ENCODE results near the gene CRABP1.

The CRABP1 gene

DNA sequence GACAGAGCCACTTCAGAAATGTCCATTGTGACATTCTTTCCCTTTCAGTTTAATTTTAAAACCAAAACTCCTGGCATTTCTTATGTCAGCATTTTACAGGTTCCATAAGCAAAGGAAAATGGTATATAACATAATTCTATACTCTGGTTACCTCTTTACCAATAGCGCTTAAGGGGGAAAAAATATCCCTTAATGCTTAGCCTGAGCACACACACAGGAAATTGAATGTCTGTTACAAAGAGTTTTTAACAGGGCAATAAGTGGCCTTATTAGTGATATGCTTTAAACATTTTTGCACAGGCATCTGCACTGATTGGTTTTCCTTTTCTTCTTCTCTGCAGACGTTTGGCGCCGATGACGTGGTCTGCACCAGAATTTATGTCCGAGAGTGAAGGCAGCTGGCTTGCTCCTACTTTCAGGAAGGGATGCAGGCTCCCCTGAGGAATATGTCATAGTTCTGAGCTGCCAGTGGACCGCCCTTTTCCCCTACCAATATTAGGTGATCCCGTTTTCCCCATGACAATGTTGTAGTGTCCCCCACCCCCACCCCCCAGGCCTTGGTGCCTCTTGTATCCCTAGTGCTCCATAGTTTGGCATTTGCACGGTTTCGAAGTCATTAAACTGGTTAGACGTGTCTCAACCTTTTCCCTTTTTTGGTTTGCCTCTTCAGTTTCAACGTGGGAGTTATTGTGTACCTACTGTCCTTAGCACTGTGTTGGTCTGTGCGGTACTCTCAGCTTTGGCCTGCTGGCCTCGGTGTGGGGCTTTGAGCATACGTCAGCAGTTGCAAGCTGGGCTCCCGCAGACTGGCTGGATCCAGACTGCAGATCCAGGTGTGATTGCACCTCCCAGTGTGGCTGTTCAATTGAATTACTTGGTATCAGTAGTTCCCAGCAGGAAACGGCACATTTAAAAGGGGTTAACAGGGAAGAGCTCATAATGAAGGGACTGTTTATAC lies 7.7 kb downstream of the CRABP1 start:
- DNase-seq: peak; percentile 83

DNA sequence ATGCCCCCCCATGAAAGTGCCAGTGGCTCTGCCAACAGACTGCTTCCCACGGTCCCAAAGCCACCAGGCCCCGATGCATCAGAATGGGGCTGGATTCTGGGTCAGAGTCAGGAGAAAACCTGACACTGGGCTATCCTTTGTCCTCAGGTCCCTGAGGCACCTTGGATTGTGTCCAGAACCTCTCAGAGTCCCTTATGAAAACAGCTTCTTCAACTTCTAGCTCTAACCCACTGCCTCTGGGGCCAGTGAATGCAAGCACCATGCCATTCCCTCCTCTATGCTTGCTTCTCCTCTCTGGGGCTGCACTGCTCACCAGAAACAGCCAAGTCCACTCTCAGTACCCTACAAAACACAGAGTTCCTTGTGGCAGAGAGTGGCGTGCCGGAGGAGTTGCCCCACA lies 9.9 kb downstream of the CRABP1 start:
- no peak for DNase-seq

DNA sequence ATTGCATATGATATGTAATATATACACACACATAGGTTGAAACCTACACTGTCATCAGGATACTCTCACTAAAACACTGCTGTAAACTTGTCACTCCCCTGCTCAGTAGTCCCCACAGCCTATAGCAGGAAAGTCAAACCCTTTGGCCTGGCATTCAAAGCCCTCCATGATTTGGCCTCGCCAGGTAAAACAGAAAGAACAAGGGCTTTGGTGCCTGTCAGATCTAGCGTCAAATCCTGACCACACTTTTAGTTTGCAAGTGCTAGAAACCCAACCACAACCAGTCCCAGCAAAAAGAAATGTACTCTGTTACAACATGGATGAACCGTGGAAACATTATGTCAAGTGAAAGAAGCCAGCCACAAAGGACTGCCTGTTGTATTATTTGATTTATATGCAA lies 11.4 kb downstream of the CRABP1 start:
- DNase-seq: no peak

DNA sequence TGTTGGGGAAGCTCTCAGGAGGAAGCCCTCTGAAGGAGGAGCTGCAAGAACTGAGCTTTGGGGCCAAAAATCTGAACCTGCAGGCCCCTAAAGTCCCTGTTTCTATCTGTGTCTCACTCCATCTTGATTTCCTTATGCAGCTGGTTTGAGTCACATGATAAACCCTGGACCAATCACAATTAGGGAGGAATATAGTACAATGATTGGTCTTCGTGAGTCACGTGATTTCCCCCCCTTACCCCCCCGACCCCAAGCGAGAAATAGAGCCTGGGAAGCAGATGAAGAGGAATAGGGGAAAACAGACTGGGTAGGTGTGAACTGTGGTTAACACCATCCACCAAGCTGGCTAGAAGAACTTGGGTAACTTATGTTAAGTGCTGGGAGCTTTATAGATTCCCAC lies 12.9 kb downstream of the CRABP1 start:
- no peak for DNase-seq

DNA sequence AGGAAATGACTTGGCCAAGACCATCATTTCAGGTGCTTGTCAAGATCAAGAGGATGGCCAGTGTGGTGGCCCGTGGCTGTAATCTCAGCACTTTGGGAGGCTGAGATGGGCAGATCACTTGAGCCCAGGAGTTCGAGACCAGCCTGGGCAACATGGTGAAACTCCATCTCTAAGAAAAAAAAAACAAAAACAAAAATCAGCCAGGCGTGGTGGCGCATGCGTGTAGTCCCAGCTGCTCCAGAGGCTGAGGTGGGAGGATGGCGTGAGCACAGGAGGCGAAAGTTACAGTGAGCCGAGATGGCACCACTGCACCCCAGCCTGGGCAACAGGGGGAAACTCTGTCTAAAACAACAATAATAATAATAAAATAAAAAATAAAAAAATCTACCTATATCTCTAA lies 15.0 kb downstream of the CRABP1 start:
- DNase-seq: no peak

DNA sequence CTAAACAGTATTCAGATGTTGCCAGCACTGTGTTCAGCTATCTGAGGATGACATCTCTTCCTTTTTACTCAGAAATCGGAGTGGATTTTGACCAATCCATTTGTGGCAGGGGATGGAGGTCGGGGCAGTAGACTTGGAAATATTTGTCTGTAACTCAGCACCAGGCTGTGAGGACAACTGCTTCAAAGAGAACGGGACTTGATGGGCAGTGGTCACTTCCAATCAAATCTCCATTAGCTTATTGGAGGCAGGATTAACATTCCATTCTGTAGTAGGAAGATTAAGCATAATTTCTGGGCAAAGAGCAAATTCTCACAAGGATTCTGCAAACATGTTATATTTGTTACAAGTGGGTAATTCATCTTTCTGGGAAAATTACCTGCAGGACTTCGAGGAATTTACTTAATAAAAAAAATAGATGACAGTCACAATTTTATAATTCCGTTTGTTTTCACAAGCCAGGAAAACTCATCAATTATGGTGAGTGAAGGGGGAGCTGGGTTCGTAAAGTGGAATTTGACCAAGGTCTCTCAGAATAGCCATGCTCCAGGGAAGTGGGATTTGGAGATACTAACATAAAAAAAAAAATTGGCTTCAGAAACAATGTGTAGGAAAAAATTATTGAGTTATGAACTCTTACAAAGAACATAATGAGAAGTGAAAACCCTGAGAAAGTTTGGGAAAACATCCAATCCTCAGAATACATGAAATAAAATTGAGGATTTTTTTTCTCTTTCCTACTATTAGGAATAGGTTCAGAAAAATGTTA lies 18.1 kb downstream of the CRABP1 start:
- no peak for DNase-seq

DNA sequence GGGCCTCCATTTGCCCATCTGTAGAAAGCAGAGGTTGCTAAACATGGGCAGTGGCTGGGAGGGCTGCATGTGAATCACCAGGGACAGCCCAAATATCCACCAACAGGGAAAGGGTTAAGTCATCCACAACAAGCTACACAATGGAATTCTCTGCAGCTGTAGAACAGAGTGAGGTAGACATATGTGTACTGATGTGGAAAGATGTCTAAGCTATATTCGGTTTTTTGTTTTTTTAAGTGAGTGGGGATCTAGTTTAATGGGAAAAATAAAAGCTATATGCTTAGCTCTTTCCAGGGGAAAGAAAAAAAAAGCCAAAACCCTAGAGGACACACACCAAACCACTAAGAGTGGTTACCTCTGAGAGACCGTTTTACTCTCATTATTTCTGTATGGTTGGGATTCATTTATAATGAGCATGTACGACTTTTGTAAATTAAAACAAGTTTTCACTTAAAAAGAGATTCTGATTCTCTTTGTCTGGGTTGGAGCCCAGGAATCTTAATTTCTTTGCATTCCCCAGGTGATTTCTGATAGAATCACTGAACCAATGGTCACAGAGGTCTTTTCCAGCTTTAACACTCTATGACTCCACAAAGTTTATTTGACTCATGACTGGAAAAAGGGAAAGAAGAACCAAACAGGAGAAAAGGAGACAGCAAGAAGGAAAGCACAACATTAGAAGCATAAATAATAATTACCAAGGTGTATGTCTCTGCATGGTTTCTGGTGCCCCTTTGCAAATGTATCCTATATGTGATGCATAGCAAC lies 19.1 kb downstream of the CRABP1 start:
- no peak for DNase-seq

DNA sequence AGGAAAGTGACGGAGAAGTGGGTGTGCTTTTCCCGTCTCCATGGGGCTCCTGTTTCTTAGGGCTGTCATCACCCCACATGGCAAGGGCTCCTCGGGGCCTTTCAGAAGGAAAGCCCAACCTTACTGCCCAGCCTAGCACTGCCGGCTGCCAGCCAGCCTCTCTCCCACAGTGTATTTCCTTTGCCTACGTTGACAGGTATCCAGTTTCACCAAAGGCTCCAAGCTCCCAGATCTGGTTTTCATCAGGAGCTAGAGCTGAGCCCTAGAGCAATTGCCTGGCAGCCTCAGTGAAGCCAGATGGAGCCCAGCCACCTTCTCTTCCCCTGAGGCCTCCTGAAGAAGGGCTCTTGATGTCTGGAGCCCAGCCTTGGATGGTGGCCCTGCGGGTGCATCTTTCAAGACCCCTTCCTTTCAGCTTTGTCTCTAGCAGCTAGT lies 20.2 kb downstream of the CRABP1 start:
- no peak for DNase-seq

DNA sequence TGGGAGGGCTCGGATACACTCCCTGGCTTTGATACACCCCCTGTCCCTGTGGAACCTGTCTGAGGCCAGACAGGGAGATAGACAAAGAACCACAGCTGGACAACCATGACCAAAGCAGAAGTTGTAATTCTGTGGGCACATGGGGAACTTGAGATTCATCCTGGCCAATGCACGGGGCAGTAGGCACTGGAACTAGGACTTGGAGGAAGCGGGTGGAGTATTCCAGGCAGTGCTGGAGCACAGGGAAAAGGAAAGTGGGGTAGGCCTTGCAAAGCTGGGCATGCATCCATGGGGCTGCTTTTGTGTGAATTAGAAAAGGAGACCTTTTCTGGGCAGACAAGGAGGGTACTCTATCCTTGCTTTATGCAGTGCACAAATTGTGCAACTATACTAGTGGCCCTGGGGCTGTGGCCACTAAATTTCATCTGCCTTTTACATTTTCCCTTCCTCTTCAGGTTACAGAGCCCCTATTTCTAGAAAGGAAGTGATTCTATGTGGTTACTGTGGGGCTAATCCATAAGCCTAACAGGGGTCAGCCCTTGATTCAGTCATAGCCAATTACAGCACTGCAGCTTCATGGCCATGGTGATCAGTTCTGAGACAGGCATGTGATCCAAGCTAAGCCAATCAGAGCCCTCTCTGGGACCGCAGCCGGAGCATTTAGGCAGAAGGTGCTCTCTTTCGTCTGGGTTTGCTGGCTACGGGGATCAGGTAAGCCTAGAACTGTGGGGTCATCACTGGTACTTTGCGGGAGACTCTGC lies 21.0 kb downstream of the CRABP1 start:
- no peak for DNase-seq

DNA sequence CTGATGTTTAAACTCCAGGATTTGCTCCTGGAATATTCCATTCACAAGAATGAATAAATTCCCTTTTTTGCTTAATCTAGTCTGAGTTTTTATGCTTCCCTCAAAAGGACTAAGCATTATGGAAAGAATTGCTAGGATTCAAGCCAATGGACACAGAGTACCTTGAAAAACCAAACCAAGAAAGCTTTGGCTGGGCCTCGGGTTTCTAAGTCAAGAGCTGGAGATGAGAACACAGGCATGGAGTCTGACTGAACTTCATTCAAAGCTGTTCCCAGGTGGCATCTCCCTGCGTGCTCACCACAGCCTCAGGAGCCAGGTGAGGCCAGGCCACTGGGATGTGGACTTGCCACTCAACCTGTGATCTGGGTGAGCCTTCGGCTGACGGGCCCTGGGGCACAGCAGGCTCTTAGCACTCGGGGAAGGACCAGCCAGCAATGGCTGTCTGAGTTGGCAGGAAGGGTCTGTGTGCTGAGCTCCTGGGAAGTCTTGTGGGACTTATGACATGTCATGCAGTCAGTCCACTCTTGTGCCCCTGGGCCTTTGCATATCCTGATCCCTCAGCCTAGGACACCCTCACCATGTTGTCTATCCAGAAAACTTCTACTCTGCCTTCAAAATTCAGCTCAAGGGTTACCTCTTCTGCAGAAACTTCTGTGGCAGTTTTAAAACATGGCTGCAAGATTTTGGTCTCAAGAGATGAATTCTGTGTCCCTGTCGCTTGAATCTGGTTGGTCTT lies 21.8 kb downstream of the CRABP1 start:
- DNase-seq: no peak

DNA sequence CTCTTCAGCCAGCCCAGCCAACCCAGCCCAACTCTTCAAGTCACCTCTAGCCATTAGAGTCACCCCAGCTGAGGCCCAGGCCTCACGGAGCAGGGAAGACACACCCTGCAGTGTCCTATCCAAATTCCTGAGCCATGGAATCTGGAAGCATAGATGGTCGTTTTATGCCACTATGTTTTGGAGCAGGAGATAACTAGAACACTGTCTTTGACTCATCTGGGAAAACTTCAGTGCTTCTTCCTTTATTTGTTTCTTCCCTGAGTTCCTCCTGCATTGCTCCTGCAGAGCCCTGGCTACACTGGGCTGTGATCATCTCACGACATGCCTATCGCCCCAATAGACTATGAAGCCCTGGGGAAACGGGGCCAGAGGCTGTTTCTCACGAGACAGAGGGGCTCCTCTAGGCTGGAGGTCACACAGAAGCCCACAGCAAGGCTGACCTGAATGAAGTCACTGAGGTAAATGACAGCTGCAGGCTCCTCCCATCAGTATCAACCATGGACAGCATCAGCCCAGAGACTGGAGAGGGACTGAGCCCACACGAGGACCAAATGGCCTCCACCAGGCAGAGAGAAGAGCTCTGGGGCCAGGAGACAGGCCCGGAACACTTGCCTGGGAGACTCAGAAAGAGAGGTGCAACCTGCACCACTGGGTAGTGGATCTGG lies 22.7 kb downstream of the CRABP1 start:
- DNase-seq: no peak

DNA sequence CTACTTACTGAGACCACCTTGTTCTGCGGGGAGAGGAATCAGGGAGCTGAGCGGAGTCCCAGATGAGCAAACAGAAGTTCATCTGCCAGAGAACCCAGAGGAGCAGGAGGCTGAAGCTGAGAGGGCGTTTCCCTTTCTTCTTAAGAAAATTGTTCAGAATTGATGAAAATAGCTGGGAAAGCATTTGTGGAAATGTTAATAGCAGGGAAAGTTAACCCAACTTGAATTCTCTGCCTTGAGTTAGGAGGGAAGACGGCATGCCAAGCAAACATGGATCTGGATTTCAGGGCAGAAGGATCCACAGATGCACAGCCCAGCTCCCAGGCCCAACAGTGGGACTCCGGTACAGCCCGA lies 23.2 kb downstream of the CRABP1 start:
- no peak for DNase-seq

DNA sequence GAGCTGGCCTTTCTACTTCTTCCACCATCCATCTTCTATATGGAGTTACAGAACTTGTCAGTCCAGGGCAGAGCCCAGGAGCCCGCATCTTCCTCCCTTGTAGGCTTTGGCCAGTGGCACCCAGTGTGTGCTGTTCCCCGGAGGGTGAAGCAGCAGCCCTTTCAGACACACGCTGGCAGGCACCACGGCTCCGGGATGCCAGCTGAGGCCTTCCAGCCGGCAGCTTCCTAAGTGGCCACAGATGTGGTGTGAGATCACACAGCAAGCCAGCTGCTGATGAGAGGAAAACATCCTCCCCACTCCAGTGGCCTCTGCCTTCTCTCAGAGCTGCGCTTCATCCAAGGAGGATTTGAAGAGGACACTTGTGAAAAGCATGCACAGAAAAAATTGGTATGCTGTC lies 24.1 kb downstream of the CRABP1 start:
- no peak for DNase-seq

DNA sequence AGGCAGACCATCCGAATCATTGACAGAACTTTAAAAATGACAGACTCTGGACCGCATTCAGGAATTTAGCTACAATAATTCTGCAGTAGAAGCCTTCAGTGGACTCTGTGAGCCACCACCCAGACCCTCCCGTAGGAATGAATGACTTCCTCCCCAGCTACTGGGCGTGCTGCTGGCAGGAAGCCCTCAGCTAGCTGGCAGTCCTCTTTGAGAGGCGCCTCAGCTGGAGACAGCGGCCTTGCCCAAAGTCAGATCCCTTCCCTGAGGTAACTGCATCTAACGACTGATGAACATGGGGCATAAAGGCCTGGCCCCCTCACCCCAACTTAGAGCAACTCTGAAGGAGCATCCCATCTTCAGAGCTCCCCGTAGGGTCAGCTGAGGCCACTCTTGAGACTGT lies 25.8 kb downstream of the CRABP1 start:
- DNase-seq: no peak

DNA sequence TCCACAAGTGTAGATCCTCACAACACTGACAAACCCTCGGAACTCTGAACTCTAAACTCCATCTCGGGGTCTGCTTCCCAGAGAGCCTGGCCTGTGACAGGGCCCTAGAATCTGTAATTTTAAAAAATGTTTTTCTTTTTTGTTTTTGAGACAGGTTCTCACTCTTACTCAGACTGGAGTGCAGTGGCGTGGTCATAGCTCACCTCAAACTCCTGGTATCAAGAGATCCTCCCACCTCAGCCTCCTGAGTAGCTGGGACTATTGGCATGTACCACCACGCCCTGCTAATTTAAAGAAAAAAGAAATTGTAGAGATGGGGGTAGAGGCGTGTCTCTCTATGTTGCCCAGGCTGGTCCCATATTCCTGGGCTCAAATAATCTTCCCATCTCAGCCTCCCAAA lies 26.2 kb downstream of the CRABP1 start:
- DNase-seq: no peak

DNA sequence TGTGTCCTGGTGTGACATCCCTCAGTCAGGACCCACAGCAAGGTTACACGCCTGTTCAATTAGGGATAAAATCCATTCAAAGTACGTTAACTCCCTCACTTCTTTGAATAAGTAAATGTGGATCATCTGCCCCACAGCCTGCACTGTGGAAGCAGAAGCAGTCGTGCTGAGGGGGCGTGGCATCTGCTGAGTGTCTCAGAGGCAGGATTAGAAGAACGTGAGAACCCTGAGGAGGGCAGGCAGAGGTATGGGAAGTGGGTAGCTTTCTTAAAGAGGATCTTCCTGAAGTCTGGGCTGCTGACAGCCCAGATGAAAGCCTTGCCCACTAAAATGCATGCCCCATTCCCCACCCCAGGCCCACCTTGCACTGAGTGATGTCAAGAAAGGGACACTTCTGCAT lies 28.5 kb downstream of the CRABP1 start:
- no peak for DNase-seq

DNA sequence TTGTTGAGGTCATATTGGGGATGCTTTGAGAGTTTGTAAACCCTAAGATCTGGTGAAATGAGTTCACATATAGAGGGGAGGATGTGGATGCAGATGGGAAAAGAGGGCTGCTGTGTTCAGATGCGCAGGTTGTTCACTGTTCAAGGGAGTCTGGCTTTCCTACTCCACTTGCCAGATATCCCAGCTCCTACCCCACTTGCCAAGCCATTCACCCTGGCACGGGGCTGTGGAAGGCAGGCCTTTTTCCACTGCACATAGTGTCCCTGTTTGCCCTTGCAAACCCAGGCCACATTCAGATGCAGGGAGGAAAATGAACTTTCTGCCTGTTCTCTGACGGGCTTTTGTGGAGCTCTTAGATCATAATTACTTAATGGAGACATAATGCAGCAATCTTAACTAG lies 29.0 kb downstream of the CRABP1 start:
- no peak for DNase-seq

DNA sequence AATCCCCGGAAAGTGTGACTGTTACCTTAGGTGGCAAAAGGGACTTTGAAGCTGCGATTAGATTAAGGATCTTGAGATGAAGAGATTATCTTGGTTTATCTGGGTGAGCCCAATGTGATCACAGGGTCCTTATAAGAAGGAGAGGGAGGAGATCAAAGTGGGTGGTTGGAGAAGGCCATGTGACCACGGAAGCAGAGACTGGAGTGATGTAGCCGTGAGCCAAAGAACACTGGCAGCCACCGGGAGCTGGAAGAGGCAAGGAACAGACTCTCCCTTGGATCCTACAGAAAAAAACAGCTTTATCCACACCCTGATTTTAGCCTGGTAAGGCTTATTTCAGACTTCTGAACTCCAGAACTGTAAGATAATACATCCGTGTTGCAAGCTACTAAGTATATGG lies 29.9 kb downstream of the CRABP1 start:
- no peak for DNase-seq

DNA sequence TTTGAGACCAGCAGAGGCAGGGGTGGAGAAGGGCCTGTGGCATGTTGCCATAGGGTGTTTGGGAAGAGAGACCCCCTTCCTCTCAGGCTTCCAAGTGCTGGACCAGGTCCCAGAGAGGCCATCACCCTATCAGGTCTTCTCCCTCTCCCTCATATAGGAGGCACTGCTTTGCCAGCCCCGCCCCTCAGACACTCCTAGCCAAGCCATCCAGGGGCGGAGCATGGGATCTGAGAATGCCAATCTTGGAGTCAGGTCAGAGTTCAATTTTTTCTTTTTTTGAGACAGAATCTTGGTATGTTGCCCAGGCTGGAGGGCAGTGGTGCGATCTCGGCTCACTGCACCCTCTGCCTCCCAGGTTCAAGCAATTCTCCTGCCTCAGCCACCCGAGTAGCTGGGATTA lies 32.7 kb downstream of the CRABP1 start:
- DNase-seq: no peak

DNA sequence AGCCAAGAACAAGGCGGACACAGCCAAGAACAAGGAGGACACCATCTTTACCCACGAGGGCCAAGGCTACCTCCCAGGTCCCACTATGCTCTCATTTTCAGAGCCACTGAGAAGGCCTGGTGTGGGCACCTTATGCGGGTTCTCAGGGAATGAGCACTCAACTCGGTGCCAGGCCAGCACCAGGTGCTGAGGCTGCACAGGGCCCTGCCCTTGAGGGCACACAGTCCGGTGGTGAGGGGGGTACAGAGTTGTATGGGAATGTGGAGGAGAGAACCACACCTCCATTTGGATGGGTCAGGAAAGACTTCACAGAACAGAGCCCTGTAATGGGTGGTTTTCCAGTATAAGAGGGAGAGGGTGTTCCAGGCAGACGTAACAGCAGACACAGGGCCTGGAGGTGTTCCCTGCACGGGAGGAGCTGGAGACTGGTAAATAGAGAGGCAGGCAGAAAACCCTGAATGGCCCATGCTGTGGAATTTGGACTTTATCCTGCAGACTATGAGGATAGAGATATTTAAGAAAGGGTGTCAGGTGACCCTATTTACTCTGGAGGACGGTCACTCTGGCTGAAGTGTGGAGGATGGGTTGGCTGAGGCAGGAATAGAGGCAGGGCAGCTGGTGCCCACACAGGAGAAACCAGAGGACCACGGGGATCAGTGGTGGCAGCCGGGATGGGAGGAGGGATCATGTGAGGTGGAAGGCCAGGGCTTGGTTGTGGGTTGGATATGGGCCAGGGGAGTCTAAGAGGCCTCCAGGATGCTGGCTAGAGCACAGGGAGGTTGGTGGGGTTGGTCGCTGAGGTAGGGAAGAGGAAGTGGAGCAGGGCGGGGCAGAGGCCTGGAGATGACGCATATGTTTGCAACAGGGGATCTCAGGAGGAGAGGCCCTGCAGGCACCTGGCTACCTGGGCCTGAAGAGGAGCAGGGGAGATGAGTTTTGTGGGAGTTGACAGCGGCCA lies 34.6 kb downstream of the CRABP1 start:
- no peak for DNase-seq

Measured in NCI-H146 (cell line).